HFF-Myc (cell line): ENCODE measurements around the gene PNPLA7.

Experiments
- DNase-seq: peaks from one replicate; pipeline ENCODE4 v3.0.0-alpha.2; 2011; ENCODE audit warnings: low read depth; ENCODE audit errors: extremely low read depth
- H3K4me3 ChIP-seq: replicated peaks from 2 replicates; pipeline ENCODE4 v1.5.1; 2011; ENCODE audit warnings: low read depth, mild to moderate bottlenecking, control low read depth, low read length
- TF ChIP-seq, protein P1 (sequence below): IDR thresholded peaks from 2 replicates; pipeline ENCODE4 v1.5.1; 2012; ENCODE audit warnings: mild to moderate bottlenecking, low read depth, low read length, control low read depth; ENCODE audit errors: missing control alignments

The PNPLA7 gene

DNA sequence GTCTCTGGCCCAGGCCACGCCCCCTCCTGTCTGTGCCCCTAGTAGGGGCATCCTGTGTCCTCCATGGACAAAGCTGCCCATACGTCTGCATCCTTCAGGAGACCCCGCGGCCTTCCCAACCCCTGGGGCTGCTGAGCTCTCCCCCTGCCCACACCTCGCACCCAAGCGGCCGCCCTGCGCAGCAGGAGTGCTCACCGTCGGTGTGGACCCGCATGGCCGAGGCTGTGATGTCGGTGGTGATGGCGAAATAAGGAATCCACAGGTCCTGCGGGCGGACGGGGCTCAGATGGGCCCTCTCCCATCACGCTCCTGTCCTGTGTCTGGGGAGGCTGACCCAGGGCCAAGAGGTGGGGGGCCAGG is 86.3 kb downstream of the PNPLA7 start:
- no peak overlapping the region for H3K4me3 ChIP-seq
- TF ChIP-seq, protein P1, sequence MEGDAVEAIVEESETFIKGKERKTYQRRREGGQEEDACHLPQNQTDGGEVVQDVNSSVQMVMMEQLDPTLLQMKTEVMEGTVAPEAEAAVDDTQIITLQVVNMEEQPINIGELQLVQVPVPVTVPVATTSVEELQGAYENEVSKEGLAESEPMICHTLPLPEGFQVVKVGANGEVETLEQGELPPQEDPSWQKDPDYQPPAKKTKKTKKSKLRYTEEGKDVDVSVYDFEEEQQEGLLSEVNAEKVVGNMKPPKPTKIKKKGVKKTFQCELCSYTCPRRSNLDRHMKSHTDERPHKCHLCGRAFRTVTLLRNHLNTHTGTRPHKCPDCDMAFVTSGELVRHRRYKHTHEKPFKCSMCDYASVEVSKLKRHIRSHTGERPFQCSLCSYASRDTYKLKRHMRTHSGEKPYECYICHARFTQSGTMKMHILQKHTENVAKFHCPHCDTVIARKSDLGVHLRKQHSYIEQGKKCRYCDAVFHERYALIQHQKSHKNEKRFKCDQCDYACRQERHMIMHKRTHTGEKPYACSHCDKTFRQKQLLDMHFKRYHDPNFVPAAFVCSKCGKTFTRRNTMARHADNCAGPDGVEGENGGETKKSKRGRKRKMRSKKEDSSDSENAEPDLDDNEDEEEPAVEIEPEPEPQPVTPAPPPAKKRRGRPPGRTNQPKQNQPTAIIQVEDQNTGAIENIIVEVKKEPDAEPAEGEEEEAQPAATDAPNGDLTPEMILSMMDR = no peak
- no peak for DNase-seq

- DNase-seq = no peak
- TF ChIP-seq, protein P1 = no peak
- no peak overlapping the region for H3K4me3 ChIP-seq
These were observed 86.9 kb downstream of the PNPLA7 start for GRCh38 chr9:137462986-137463930.

- H3K4me3 ChIP-seq = no peak overlapping the region
- TF ChIP-seq, protein P1 = no peak
- no peak for DNase-seq
These were observed 87.7 kb downstream of the PNPLA7 start for GRCh38 chr9:137462396-137462985.

DNA sequence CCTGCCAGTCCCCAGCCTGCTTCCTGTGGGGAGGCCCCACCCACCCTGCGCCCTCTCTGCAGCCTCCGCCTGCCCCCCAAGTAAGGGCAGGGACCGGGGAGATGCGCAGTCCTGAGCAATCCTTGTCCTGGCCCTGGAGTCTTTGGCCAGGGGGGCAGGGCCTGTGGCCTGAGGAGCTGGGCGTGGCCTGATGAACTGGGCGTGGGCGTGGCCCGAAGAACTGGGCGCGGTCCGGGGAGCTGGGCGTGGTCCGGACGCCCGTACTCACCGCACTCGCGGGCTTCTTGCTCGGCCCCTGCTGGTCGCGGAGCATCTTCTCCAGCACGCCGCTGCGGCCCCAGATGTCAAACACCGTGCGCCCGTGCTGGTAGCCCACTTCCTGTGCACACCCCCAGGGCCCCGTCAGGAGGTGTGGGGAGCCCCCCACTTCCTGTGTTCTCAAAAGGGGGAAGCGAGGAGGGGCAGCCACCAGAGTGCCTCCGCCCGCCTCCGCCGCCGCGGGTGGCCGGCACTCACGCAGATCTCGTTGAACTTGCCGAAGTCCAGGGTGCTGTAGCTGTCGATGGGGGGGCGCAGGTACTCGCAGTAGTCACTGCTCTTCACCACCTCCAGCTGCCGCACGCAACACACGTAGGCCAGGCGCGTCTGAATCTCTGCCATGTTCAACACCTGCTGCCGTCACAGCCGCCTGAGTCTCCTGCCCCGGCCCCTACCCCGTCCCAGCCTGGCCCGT is 88.4 kb downstream of the PNPLA7 start:
- no peak overlapping the region; the same call in 1 of the 2 replicates for H3K4me3 ChIP-seq
- TF ChIP-seq, protein P1 = no peak
- no peak for DNase-seq

- TF ChIP-seq, protein P1 = no peak
- no peak for DNase-seq
- H3K4me3 ChIP-seq = no peak overlapping the region
These were observed 88.9 kb downstream of the PNPLA7 start for GRCh38 chr9:137461316-137461662.

DNA sequence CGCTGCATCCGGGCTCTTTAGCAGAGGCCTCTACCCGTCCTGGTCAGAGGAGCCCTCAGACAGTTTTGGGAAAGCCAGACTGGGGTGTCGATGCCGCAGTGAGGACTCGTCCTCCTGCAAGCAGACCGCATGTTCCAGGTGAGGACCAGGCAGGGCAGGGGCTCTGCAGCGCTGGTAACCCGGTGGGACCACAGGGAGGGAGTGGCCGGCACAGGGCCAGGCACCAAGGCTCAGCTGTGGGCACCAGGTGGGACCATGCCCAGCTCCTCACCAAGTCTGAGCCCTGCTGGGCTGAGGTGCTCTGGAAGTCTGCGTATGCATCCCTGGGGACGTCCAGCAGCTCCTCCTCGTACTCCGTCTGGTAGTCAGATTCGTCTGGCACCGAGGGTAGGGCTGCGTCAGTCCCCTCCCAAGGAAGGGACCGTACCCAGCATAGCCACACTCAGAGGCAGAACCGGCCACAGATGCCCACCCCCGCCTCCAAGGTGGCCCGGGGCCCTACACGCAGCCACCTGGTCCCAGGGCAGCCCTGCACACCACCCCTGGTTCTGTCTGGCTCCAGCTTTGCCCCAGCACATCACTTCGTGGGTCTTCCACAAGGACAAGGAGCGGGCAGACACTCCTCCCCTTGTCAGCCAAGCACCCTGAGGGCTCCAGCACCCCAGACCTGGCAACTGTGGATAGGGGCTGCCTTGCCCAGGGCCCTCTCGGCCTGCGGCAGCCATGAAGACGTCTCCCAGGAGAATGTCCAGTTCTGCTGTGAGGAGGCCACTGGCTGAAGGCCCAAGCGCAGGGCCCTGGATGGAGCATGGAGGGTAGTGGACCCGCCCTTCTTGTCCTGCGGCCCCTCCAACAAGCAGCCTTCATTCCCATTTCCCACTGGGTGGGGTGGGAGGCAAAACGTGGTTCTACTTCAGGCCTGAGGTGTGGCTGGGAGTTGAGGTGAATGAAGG is 89.6 kb downstream of the PNPLA7 start:
- no peak for DNase-seq
- TF ChIP-seq, protein P1 = no peak

More for the DNA sequence above, 89.6 kb downstream of the PNPLA7 start:
- H3K4me3 ChIP-seq = no peak overlapping the region
